Natural killer cell (primary cell): ENCODE measurements around the gene PGPEP1. TPM values are rescaled to one million over a fixed set of nuclear protein-coding genes. Genes with fewer than 3 reads are reported as not detected.

Source experiments
- ATAC-seq, 3 donors: fragments of 150-1000 bp in 2 of 3; fragments of 200-7000 bp in 1 of 3; cut with Tn5 transposase; 1 replicate in 1 of 3; 2 replicates in 2 of 3; pipeline ENCODE4 v1.10.0; 2021; ENCODE audit warnings: mild to moderate bottlenecking in 2 of 3, moderate library complexity in 2 of 3
- DNase-seq, 2 donors: peaks; one replicate each; pipeline versions ENCODE4 v3.0.0 to v3.0.0-alpha.2; 2013 to 2021; ENCODE audit warnings: mixed read lengths in 1 of 2
- H3K27ac ChIP-seq: one replicate; pipeline ENCODE4 v1.5.1; 2013; ENCODE audit warnings: mild to moderate bottlenecking, low read length
- H3K27me3 ChIP-seq: one replicate; pipeline ENCODE4 v1.6.1; 2013; ENCODE audit warnings: low read length; ENCODE audit not compliant: control insufficient read depth, insufficient read depth
- H3K36me3 ChIP-seq: one replicate; pipeline ENCODE4 v1.6.1; 2013; ENCODE audit warnings: low read length; ENCODE audit not compliant: control insufficient read depth, insufficient read depth
- H3K4me1 ChIP-seq: one replicate; pipeline ENCODE4 v1.6.1; 2013; ENCODE audit warnings: low read length; ENCODE audit not compliant: control insufficient read depth, insufficient read depth
- H3K4me3 ChIP-seq: one replicate; pipeline ENCODE4 v1.5.1; 2013; ENCODE audit warnings: low read length
- H3K9me3 ChIP-seq: one replicate; pipeline ENCODE4 v1.6.1; 2013; ENCODE audit warnings: low read length; ENCODE audit not compliant: control insufficient read depth, insufficient read depth
- H3K27ac Mint-ChIP-seq, 2 donors: one replicate each; pipeline ENCODE4 v1.8.0; 2022; ENCODE audit warnings: mild to moderate bottlenecking in 2 of 2, mixed read lengths in 2 of 2, moderate library complexity in 1 of 2
- H3K27me3 Mint-ChIP-seq, 2 donors: one replicate each; pipeline ENCODE4 v1.8.0; 2022; ENCODE audit warnings: low read depth in 2 of 2, mixed read lengths in 2 of 2
- H3K36me3 Mint-ChIP-seq: one replicate; pipeline ENCODE4 v1.8.0; 2022; ENCODE audit warnings: mixed read lengths
- H3K4me1 Mint-ChIP-seq, 2 donors: one replicate each; pipeline ENCODE4 v1.8.0; 2022; ENCODE audit warnings: mixed read lengths in 2 of 2
- H3K4me3 Mint-ChIP-seq: one replicate; pipeline ENCODE4 v1.8.0; 2022; ENCODE audit warnings: mild to moderate bottlenecking, moderate library complexity, mixed read lengths
- H3K9me3 Mint-ChIP-seq, 2 donors: one replicate each; pipeline ENCODE4 v1.8.0; 2022; ENCODE audit warnings: mixed read lengths in 2 of 2
- WGBS: methylation state at CpG from one replicate; pipeline ENCODE4 v1.1.7; 2013; ENCODE audit warnings: missing lambda C conversion rate; ENCODE audit not compliant: insufficient coverage; 5-methylcytosine and 5-hydroxymethylcytosine counted together
- intact Hi-C: fragments of 100-400 bp; cut with micrococcal nuclease; formaldehyde crosslinking; loops from one replicate; pipeline ENCODE4 v1.14.2; 2022
- total RNA-seq, 4 donors: library from RNA; stranded (reverse); fragments of 120-200 nt in 1 of 4; gene quantifications; one replicate each; pipeline versions ENCODE4 v1.2.3 to v1.2.4, GENCODE V29; 2013 to 2022
- TF ChIP-seq, protein P1 (sequence below): fragments of 200-600 bp; IDR thresholded peaks from one replicate; pipeline ENCODE4 v1.8.0; 2022; ENCODE audit warnings: antibody characterized with exemption

Gene PGPEP1, protein sequence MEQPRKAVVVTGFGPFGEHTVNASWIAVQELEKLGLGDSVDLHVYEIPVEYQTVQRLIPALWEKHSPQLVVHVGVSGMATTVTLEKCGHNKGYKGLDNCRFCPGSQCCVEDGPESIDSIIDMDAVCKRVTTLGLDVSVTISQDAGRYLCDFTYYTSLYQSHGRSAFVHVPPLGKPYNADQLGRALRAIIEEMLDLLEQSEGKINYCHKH
- 10 to 100 TPM; 69.1 to 73.3 (median 71.0) TPM for total RNA-seq
- 31.1 TPM for total RNA-seq (2013)

DNA sequence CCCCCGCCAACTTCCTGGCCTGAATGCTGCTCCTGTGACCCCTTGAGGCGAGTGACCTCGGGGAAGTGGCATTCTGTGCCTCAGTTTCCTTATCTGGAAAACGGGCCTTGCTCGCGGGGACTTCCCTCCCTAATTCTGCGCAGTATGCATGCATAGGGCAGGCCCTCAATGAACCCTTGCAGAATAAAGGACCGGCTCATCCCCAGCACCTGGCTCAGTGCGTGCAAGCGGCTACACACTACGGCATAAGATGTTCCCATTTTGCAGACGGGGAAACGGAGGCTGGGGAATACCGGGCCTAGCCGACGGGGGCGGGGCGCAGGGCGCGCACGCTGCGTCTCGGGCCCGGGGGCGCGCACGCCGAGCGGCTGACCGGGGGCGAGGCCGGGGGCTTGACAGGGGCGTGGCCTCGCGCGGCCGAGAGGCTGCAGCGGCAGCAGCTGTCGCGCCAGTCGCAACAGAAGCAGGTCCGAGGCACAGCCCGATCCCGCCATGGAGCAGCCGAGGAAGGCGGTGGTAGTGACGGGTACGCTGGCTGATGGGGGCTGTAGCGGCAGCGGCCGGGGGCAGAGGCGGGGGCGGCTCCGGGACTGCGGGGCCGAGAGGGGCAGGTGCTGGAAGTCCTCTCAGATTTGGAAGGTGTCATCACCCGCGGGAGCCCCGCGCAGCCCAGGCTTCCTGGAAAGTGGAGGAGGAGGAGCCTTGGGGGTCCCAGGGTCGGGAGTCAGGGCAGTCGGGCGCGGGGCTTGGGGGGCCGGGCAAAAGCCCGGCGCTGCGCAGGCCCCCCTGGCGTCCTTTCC, at the start of gene PGPEP1:
PGPEP1 (plus strand) TSS at position 409 of the 800 bp plus-strand sequence; CDS start at position 493, 84 bp downstream.
- Histone ChIP-seq H3K9me3 (no peaks in the 10 kb centered on the region), H3K27me3 (no peaks in the 10 kb centered on the region), H3K27ac (peak within 1 kb of the TSS; percentile 76), H3K4me1 (peaks cover 20% of the 10 kb centered on the region), H3K4me3 (peak within 1 kb of the TSS; percentile 94), H3K36me3 (peaks cover 7% of the 10 kb centered on the region)
- Mint-ChIP-seq H3K4me1 (peaks cover 16% of the 10 kb centered on the region in 2 donors), H3K27ac (peak within 1 kb of the TSS; percentile 79 to 86), H3K27me3 (no peaks in the 10 kb centered on the region), H3K36me3 (no peaks in the 10 kb centered on the region), H3K9me3 (no peaks in the 10 kb centered on the region), H3K4me3 (peak within 1 kb of the TSS; percentile 88)
- ATAC-seq, result peak; percentile 58 to 81 (median 78)
- TF ChIP-seq, protein P1, sequence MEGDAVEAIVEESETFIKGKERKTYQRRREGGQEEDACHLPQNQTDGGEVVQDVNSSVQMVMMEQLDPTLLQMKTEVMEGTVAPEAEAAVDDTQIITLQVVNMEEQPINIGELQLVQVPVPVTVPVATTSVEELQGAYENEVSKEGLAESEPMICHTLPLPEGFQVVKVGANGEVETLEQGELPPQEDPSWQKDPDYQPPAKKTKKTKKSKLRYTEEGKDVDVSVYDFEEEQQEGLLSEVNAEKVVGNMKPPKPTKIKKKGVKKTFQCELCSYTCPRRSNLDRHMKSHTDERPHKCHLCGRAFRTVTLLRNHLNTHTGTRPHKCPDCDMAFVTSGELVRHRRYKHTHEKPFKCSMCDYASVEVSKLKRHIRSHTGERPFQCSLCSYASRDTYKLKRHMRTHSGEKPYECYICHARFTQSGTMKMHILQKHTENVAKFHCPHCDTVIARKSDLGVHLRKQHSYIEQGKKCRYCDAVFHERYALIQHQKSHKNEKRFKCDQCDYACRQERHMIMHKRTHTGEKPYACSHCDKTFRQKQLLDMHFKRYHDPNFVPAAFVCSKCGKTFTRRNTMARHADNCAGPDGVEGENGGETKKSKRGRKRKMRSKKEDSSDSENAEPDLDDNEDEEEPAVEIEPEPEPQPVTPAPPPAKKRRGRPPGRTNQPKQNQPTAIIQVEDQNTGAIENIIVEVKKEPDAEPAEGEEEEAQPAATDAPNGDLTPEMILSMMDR, result peak; percentile 0
- peak; percentile 65 to 79 for DNase-seq
- intact Hi-C loops, result no loop called here
- WGBS, result 3% methylated on average over 69 of the region's 69 CpGs

DNA sequence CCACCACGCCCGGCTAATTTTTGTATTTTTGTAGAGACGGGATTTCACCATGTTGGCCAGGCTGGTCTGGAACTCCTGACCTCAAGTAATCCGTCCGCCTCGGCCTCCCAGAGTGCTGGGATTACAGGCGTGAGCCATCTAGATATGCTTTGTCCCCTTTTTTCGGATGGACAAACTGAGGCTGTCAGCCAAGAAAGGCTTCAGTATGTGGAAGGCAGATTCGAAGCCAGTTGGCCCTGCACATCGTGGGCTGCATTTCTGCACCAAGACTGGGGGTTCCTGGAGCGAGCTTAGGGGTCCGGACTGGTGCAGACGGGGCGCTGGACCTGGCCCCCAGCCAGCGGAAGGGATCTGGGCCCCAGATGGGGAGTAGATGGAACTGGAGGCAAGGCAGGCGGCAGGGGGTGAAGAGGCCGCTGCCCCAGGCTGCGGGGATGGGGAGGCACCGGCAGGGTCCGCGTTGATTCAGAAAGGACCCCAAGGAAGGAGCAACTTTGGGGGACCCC, 49.3 kb upstream of the PGPEP1 start:
- Mint-ChIP-seq H3K27me3 (no peaks in the 10 kb centered on the region), H3K4me3 (peak overlapping the region; percentile 82), H3K27ac (peak overlapping the region; percentile 89), H3K36me3 (no peaks in the 10 kb centered on the region), H3K9me3 (no peaks in the 10 kb centered on the region), H3K4me1 (peaks cover 44 to 57% of the 10 kb centered on the region in 2 donors)
- H3K4me3 ChIP-seq, result peak overlapping the region; percentile 71
- H3K27me3 ChIP-seq, result no peaks in the 10 kb centered on the region
- H3K4me1 ChIP-seq, result peaks cover 67% of the 10 kb centered on the region
- ATAC-seq (no peak), DNase-seq (peak in 1 of 2 donors; percentile 58)
- intact Hi-C loops, result no loop called here
- 27% methylated on average over 21 of the region's 21 CpGs for WGBS
- H3K36me3 ChIP-seq, result no peaks in the 10 kb centered on the region
- H3K9me3 ChIP-seq, result no peaks in the 10 kb centered on the region
- TF ChIP-seq, protein P1, result no peak
- H3K27ac ChIP-seq, result peak overlapping the region; percentile 99

DNA sequence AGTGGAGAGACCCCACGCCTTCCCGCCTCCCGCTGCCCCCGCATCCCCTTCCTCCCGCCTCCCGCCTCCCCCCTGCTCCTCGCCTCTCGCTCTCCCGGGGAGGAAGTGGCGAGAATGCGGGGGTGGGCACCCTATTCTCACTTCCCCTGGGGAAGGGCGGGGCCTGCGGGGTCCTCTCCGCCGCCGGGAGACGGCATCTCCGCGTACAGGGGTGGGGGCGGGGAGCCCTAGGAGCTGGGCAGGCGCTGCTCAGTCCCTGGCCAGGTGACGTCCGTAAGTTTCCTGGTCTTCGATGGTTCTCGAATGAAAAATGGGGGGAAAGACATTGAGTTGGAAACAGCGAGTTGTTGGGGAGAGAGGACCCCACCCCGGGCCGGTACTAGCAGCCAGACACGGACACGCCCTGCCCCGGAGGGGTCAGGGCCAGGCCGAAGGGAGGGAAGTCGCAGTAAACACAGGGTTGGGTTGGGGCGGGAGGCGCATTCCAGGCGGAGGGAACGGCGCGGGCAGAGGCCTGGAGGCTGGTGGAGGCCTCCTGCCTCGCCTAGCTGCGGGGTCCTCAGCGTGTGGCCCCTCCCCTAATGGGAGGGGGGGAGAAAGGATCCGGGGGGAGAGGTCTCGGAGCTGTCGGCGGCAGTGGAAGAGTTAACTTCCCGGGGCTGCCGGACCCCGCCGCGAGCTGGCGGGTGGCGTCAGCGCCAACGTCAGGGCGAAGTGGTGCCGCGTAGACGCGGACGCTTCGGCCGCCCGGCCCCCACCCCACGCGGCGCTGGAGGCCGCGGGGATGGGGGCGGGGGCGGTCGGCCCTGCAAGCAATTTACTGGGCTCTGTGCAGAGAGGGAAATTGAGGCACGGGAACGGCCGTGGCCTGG, 48.6 kb upstream of the PGPEP1 start:
- Mint-ChIP-seq H3K27me3 (no peaks in the 10 kb centered on the region), H3K36me3 (no peaks in the 10 kb centered on the region), H3K4me3 (peak overlapping the region; percentile 92), H3K27ac (peak overlapping the region; percentile 89), H3K4me1 (peaks cover 43 to 51% of the 10 kb centered on the region in 2 donors), H3K9me3 (no peaks in the 10 kb centered on the region)
- TF ChIP-seq, protein P1, result no peak
- Histone ChIP-seq H3K9me3 (no peaks in the 10 kb centered on the region), H3K4me3 (peak overlapping the region; percentile 71), H3K27me3 (no peaks in the 10 kb centered on the region), H3K36me3 (no peaks in the 10 kb centered on the region), H3K27ac (peak overlapping the region; percentile 99), H3K4me1 (peaks cover 67% of the 10 kb centered on the region)
- ATAC-seq (peak; percentile 38 to 75 (median 51)), DNase-seq (peak; percentile 74 to 88)
- intact Hi-C loops, result no loop called here
- WGBS, result under 1% methylated on average over 75 of the region's 75 CpGs
